BE2C (cell line): ENCODE results near the gene TUFM.

Experiments used
- DNase-seq: peaks from one replicate; pipeline ENCODE4 v3.0.0-alpha.2; 2020
- H3K27me3 ChIP-seq: fragments of 250-450 bp; sonication (Bioruptor Pico); 2 replicates; pipeline ENCODE4 v1.5.1; 2020; ENCODE audit warnings: mild to moderate bottlenecking
- H3K36me3 ChIP-seq: fragments of 250-450 bp; sonication (Bioruptor Pico); 2 replicates; pipeline ENCODE4 v1.5.1; 2020; ENCODE audit warnings: mild to moderate bottlenecking
- H3K4me1 ChIP-seq: fragments of 250-450 bp; sonication (Bioruptor Pico); 2 replicates; pipeline ENCODE4 v1.5.1; 2020
- H3K4me3 ChIP-seq: 2 replicates; pipeline ENCODE4 v1.5.1; 2011; ENCODE audit warnings: low read depth, low read length
- H3K9me3 ChIP-seq: fragments of 250-450 bp; sonication (Bioruptor Pico); 2 replicates; pipeline ENCODE4 v1.5.1; 2020
- CTCF ChIP-seq: IDR thresholded peaks from 2 replicates; pipeline ENCODE4 v1.5.1; 2012; ENCODE audit warnings: mild to moderate bottlenecking, low read depth, low read length

The TUFM gene

GRCh38 chr16:28844226-28844885, 1.8 kb downstream of the TUFM start:
- TF ChIP-seq CTCF, result no peak
- peaks cover 34% of the 10 kb centered on the region for H3K36me3 ChIP-seq
- H3K27me3 ChIP-seq, result no peaks in the 10 kb centered on the region
- H3K4me1 ChIP-seq, result no peaks in the 10 kb centered on the region
- no peak for DNase-seq
- no peaks in the 10 kb centered on the region for H3K9me3 ChIP-seq
- H3K4me3 ChIP-seq, result no peak overlapping the region

GRCh38 chr16:28843766-28844165, 2.4 kb downstream of the TUFM start:
- H3K36me3 ChIP-seq, result peaks cover 34% of the 10 kb centered on the region
- H3K4me1 ChIP-seq, result no peaks in the 10 kb centered on the region
- H3K9me3 ChIP-seq, result no peaks in the 10 kb centered on the region
- DNase-seq, result no peak
- no peak for TF ChIP-seq CTCF
- H3K27me3 ChIP-seq, result no peaks in the 10 kb centered on the region
- no peak overlapping the region for H3K4me3 ChIP-seq

- H3K27me3 ChIP-seq, result no peaks in the 10 kb centered on the region
- no peaks in the 10 kb centered on the region for H3K4me1 ChIP-seq
- DNase-seq, result no peak
- no peak for TF ChIP-seq CTCF
- no peaks in the 10 kb centered on the region for H3K9me3 ChIP-seq
- no peak overlapping the region for H3K4me3 ChIP-seq
- peaks cover 37% of the 10 kb centered on the region for H3K36me3 ChIP-seq
These were observed 3.5 kb downstream of the TUFM start for GRCh38 chr16:28842696-28843095.

- Histone ChIP-seq H3K36me3 (peaks cover 58% of the 10 kb centered on the region), H3K4me3 (no peak overlapping the region), H3K9me3 (no peaks in the 10 kb centered on the region), H3K4me1 (no peaks in the 10 kb centered on the region), H3K27me3 (no peaks in the 10 kb centered on the region)
- no peak for DNase-seq
- TF ChIP-seq CTCF, result no peak
These were observed 6.2 kb downstream of the TUFM start for GRCh38 chr16:28839899-28840298.

GRCh38 chr16:28839004-28839639, 7.0 kb downstream of the TUFM start:
- Histone ChIP-seq H3K36me3 (peaks cover 58% of the 10 kb centered on the region), H3K9me3 (no peaks in the 10 kb centered on the region)

More at GRCh38 chr16:28839004-28839639, 7.0 kb downstream of the TUFM start:
- no peaks in the 10 kb centered on the region for H3K4me1 ChIP-seq
- H3K4me3 ChIP-seq, result no peak overlapping the region
- no peak for TF ChIP-seq CTCF
- no peaks in the 10 kb centered on the region for H3K27me3 ChIP-seq
- no peak for DNase-seq
